Activated CD8-positive, alpha-beta T cell treated with anti-CD3 and anti-CD28 coated beads, Interleukin-2, amount 10 ng/mL, durations not matched to agents 7 days and 5 days (primary cell): Measurements from ENCODE around the gene CWC27. TPM values are rescaled to one million over a fixed set of nuclear protein-coding genes. Genes with fewer than 3 reads are reported as not detected.

Experiments used
- ATAC-seq: fragments of 150-1000 bp; cut with Tn5 transposase; one replicate; pipeline ENCODE4 v1.10.0; 2021; ENCODE audit warnings: moderate library complexity
- CTCF ChIA-PET: fragments of 350-600 bp; sonication (Branson Sonifier 250); formaldehyde crosslinking; loops from one replicate; lab custom pipeline; 2021; ENCODE audit warnings: antibody characterized with exemption; lab: Charles Lee
- POLR2A ChIA-PET: fragments of 350-600 bp; sonication (Branson Sonifier 250); formaldehyde crosslinking; loops from one replicate; lab custom pipeline; 2021; ENCODE audit warnings: antibody characterized with exemption; lab: Charles Lee
- DNase-seq: peaks from one replicate; pipeline ENCODE4 v3.0.0-alpha.2; 2020
- H3K27ac Mint-ChIP-seq: one replicate; pipeline ENCODE4 v1.8.0; 2021; ENCODE audit warnings: mild to moderate bottlenecking, mixed read lengths
- H3K27me3 Mint-ChIP-seq: one replicate; pipeline ENCODE4 v1.8.0; 2021; ENCODE audit warnings: low read depth, mixed read lengths
- H3K36me3 Mint-ChIP-seq: one replicate; pipeline ENCODE4 v1.8.0; 2021; ENCODE audit warnings: low read depth, mixed read lengths
- H3K4me1 Mint-ChIP-seq: one replicate; pipeline ENCODE4 v1.8.0; 2021; ENCODE audit warnings: low read depth, mixed read lengths
- H3K4me3 Mint-ChIP-seq: one replicate; pipeline ENCODE4 v1.8.0; 2021; ENCODE audit warnings: mild to moderate bottlenecking, mixed read lengths
- H3K9me3 Mint-ChIP-seq: one replicate; pipeline ENCODE4 v1.8.0; 2022; ENCODE audit warnings: mixed read lengths; ENCODE audit not compliant: insufficient read depth
- total RNA-seq, 2 experiments: library from RNA; stranded (reverse); gene quantifications; one replicate each; pipeline ENCODE4 v1.2.3, GENCODE V29; 2021

Gene CWC27, protein sequence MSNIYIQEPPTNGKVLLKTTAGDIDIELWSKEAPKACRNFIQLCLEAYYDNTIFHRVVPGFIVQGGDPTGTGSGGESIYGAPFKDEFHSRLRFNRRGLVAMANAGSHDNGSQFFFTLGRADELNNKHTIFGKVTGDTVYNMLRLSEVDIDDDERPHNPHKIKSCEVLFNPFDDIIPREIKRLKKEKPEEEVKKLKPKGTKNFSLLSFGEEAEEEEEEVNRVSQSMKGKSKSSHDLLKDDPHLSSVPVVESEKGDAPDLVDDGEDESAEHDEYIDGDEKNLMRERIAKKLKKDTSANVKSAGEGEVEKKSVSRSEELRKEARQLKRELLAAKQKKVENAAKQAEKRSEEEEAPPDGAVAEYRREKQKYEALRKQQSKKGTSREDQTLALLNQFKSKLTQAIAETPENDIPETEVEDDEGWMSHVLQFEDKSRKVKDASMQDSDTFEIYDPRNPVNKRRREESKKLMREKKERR
- total RNA-seq = 10 to 100 TPM; 23.2 to 23.7 TPM

DNA sequence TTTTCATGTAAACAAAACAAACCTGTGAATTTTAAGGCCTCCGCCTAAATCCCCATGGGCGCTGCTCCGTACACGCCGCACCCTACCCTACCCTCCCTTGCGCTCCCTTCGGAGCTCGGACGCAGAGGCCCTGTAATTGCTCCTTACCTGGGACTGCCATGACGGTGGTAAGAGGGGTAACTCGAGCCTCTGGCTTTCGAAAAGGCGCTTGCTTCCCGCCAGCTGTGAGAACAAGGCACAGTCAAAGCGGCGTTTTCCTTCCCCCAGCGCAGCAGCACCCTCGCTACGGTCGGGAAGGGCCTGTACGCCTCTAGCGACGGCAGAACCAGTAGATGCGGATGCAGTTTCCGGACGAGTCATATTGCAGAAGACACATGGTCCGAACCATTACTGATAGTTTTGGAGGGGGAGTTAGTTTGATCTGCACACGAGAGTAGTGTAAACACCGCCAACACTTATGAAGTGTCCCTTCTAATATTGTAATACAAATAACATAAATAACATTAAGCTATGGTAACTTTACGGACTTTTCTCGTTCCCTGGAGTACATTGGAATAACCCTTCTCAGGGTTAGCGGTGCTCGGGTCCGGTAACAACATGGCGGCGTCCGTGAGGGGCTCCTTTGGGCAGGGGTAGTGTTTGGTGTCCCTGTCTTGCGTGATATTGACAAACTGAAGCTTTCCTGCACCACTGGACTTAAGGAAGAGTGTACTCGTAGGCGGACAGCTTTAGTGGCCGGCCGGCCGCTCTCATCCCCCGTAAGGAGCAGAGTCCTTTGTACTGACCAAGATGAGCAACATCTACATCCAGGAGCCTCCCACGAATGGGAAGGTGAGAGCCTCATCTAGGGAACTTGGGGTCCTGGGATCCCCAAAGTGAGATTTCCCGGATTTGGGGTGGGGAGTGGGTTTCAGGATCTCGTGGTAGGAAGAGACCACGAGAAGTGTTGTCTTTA, at the start of gene CWC27, which contains the start of gene SREK1IP1:
Gene CWC27, plus strand, starts transcription at position 573 of the 955 bp plus-strand sequence. Its CDS starts 217 bp downstream, at position 790.
Gene SREK1IP1, minus strand, starts transcription at position 334 of the 955 bp plus-strand sequence. Its CDS starts 174 bp downstream, at position 160.
- peak; percentile 89 for DNase-seq
- Mint-ChIP-seq H3K27ac (peak within 1 kb of the TSS; percentile 91), H3K4me1 (peaks cover 41% of the 10 kb centered on the region), H3K27me3 (no peaks in the 10 kb centered on the region), H3K9me3 (no peaks in the 10 kb centered on the region), H3K36me3 (peaks cover 15% of the 10 kb centered on the region), H3K4me3 (peak within 1 kb of the TSS; percentile 90)
- ChIA-PET POLR2A (interaction anchor here (0.7 to 1.7 kb wide), 6 partner anchors 9 to 794 kb away, joined by 3 to 8 read pairs (median 3); partner anchors contain the start of genes ADAMTS6, CENPK and PPWD1), CTCF (interaction anchor here (0.8 to 2.1 kb wide), 6 partner anchors 15 to 712 kb away, joined by 3 to 12 read pairs (median 4); no protein-coding TSS in a partner anchor)
- peak; percentile 98 for ATAC-seq

DNA sequence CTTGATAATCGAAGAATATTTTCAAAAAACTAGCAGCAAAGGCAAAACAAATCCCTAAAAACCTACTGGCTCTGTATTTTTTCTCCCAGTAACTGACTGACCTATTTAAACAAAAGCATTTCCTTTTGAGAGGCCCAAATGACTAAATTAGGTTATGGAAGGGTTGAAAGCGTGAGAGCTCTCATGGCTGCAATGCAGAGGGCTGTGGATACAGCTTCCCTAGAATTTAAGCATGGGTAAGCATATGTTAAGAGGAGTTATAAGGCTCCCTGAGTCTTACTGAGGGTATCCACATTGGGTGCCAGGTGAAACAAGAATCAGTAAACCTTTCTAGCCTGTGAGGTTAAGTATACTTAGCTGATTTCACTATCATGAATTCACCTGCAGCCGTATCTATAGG, 46.1 kb upstream of the CWC27 start:
- no peaks in the 10 kb centered on the region for H3K27me3 Mint-ChIP-seq
- no peak for ATAC-seq
- CTCF ChIA-PET = no interaction called here
- H3K4me1 Mint-ChIP-seq = peaks cover 5% of the 10 kb centered on the region
- POLR2A ChIA-PET = no interaction called here
- no peaks in the 10 kb centered on the region for H3K9me3 Mint-ChIP-seq
- peaks cover 10% of the 10 kb centered on the region for H3K36me3 Mint-ChIP-seq
- H3K4me3 Mint-ChIP-seq = no peak overlapping the region
- no peak for DNase-seq
- no peak overlapping the region for H3K27ac Mint-ChIP-seq

DNA sequence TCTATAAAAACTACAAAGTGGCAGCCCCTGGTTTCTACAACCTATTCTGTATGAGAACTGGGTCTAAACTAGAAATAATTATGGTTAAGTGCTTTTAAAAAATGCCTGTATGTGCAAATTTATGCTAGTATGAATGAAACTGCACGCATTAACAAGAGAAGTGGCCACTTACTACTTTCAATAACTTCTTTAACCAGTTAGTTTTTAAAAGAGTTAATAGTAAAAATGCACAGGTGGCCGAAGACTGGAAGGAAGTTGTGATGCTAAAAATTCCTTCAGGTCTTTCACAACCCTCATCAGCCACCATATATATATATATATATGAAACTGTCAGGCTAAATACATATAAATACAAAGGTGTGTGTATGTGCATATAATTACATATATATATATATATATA, 41.6 kb upstream of the CWC27 start:
- DNase-seq = no peak
- POLR2A ChIA-PET = no interaction called here

DNA sequence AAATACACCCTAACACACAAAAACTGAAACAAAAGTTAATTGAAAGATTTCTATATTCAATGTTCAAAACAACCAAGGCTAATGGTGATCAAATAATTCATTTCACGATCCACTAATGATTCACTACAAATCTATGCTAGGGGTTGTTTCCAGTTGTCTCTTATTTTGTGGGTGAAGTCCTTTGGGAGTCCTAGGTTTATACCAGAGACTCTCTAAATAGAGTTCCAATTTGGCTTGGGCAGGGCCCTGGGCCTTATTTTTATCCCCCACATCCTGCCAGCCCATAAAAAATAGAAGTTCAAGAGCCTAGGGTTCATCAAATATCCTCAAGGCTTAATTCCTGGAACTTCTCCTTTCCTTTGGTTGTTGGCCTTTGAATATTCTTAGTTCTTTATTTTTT, 26.3 kb upstream of the CWC27 start:
- CTCF ChIA-PET = no interaction called here

More for the DNA sequence above, 41.6 kb upstream of the CWC27 start:
- Mint-ChIP-seq H3K27ac (no peak overlapping the region), H3K4me3 (no peak overlapping the region), H3K36me3 (peaks cover 15% of the 10 kb centered on the region), H3K27me3 (no peaks in the 10 kb centered on the region), H3K9me3 (no peaks in the 10 kb centered on the region), H3K4me1 (peaks cover 3% of the 10 kb centered on the region)
- CTCF ChIA-PET = no interaction called here
- no peak for ATAC-seq

DNA sequence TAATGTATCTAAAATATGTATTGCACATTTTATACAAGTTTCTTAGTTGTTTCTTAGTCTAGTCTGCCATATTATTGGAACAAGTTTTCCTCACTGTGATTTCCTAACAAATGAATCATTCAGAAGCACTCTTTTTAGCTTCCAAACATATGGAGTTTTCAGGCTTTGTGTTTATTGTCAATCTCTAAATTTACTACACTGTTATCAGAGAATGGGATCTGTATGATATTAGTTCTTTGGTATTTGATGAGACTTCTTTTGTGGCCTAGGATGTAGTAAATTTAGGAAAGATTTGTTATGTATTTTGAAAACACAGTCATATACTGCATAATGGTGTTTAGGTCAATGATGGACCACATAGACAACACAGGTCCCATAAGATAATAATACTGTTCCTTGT, 25.9 kb upstream of the CWC27 start:
- ChIA-PET POLR2A (no interaction called here), CTCF (no interaction called here)
- no peaks in the 10 kb centered on the region for H3K9me3 Mint-ChIP-seq
- ATAC-seq = no peak
- H3K27ac Mint-ChIP-seq = no peak overlapping the region
- no peaks in the 10 kb centered on the region for H3K27me3 Mint-ChIP-seq
- no peaks in the 10 kb centered on the region for H3K4me1 Mint-ChIP-seq
- DNase-seq = no peak
- H3K4me3 Mint-ChIP-seq = no peak overlapping the region
- H3K36me3 Mint-ChIP-seq = peaks cover 10% of the 10 kb centered on the region

More for the DNA sequence above, 26.3 kb upstream of the CWC27 start:
- no peak for DNase-seq
- no peak overlapping the region for H3K4me3 Mint-ChIP-seq
- H3K27me3 Mint-ChIP-seq = no peaks in the 10 kb centered on the region
- POLR2A ChIA-PET = no interaction called here
- no peaks in the 10 kb centered on the region for H3K4me1 Mint-ChIP-seq
- ATAC-seq = no peak
- H3K36me3 Mint-ChIP-seq = peaks cover 11% of the 10 kb centered on the region
- H3K9me3 Mint-ChIP-seq = no peaks in the 10 kb centered on the region
- no peak overlapping the region for H3K27ac Mint-ChIP-seq

DNA sequence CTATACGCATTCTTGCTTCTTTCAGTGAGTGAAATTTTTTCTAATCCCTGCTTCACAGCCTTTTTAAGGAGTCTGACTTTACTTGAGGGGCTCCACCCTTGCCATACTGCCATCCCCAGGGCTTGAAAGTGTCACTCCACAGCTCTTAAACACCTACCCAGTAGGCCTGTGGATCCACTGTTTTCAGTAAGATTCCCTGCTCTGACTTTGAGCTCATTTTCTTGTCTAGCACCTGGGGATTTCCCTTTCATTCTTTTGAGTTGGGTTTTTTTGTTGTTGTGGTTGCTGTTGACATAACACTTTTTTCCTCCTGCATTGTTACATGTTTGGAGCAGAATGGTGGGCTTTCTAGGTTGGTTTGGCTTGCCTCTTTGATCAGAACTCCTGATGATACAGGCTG, 23.8 kb upstream of the CWC27 start:
- Mint-ChIP-seq H3K4me3 (no peak overlapping the region), H3K36me3 (peaks cover 2% of the 10 kb centered on the region), H3K4me1 (no peaks in the 10 kb centered on the region), H3K27ac (no peak overlapping the region), H3K9me3 (no peaks in the 10 kb centered on the region), H3K27me3 (no peaks in the 10 kb centered on the region)
- DNase-seq (no peak), ATAC-seq (no peak)
- CTCF ChIA-PET = interaction anchor here (0.6 to 1.0 kb wide), 2 partner anchors 9 to 39 kb away, joined by 3 read pairs; no protein-coding TSS in a partner anchor
- POLR2A ChIA-PET = no interaction called here

DNA sequence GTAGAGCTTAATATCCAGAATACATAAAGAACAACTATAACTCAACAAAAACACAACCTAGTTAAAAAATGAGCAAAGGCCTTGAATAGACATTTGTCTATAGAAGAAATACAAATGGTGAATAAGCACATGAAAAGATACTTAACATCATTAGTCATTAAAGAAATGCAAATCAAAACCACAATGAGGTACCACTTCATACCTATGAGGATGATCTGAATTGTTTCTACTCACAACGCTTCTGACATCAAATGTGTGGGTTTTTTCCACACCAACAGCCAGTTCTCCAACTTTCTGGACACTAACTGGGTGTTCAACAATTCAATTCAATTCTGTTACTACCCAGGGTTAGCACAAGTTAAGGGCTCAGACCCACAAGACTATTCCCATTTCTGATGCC, 22.3 kb upstream of the CWC27 start:
- Mint-ChIP-seq H3K27me3 (no peaks in the 10 kb centered on the region), H3K27ac (no peak overlapping the region), H3K4me1 (no peaks in the 10 kb centered on the region), H3K4me3 (no peak overlapping the region), H3K36me3 (peaks cover 2% of the 10 kb centered on the region), H3K9me3 (no peaks in the 10 kb centered on the region)
- no peak for DNase-seq
- ChIA-PET CTCF (interaction anchor here (1.1 kb wide), 1 partner anchor 736 kb away, joined by 3 read pairs; no protein-coding TSS in a partner anchor), POLR2A (no interaction called here)
- ATAC-seq = no peak

DNA sequence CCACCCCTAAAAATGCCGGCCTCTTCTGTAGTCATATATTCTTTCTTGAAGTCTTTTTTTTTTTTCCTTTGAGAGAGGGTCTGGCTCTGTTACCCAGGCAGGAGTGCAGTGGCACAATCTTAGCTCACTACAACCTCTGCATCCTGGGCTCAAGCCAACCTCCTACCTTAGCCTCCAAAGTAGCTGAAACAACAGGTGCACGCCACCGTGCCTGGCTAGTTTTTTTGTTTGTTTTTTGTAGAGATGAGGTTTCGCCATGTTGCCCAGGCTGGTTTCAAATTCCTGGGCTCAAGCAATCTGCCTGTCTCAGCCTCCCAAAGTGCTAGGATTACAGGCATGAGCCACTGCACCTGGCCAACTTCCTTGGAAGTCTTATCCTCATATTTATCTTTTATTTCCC, 19.3 kb upstream of the CWC27 start:
- CTCF ChIA-PET = interaction anchor here (1.4 kb wide), 1 partner anchor 10 kb away, joined by 3 read pairs; no protein-coding TSS in a partner anchor
- peaks cover 7% of the 10 kb centered on the region for H3K36me3 Mint-ChIP-seq

DNA sequence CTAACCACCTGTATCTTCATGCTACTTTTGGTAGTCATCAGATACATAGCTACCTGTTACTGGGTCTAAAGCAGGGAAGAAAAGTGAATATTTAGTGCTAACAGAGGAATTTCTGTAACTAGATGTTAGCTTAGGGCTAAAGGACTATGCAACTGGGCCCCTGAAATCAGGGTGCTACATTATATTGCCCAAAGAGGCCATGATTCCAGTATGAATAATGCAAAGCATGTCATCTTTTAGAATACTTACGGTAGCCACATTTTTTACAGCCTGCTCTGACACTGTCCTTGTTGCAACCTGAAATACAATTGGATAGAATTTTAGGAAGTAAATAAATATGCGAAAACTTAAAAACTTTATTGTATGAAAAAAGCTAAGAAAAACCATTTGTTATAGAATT, 14.7 kb upstream of the CWC27 start:
- CTCF ChIA-PET = interaction anchor here (0.7 to 1.4 kb wide), 3 partner anchors 9 to 167 kb away, joined by 3 read pairs; no protein-coding TSS in a partner anchor
- H3K4me1 Mint-ChIP-seq = no peaks in the 10 kb centered on the region
- H3K9me3 Mint-ChIP-seq = no peaks in the 10 kb centered on the region
- ATAC-seq (no peak), DNase-seq (no peak)
- POLR2A ChIA-PET = interaction anchor here (0.8 kb wide), 1 partner anchor 15 kb away, joined by 3 read pairs; the partner anchor contains the start of gene CWC27
- H3K27me3 Mint-ChIP-seq = no peaks in the 10 kb centered on the region
- no peak overlapping the region for H3K27ac Mint-ChIP-seq
- peaks cover 16% of the 10 kb centered on the region for H3K36me3 Mint-ChIP-seq
- H3K4me3 Mint-ChIP-seq = no peak overlapping the region

More for the DNA sequence above, 19.3 kb upstream of the CWC27 start:
- no peaks in the 10 kb centered on the region for H3K27me3 Mint-ChIP-seq
- POLR2A ChIA-PET = no interaction called here
- no peak overlapping the region for H3K4me3 Mint-ChIP-seq
- no peaks in the 10 kb centered on the region for H3K9me3 Mint-ChIP-seq
- DNase-seq (no peak), ATAC-seq (no peak)
- no peaks in the 10 kb centered on the region for H3K4me1 Mint-ChIP-seq
- no peak overlapping the region for H3K27ac Mint-ChIP-seq

DNA sequence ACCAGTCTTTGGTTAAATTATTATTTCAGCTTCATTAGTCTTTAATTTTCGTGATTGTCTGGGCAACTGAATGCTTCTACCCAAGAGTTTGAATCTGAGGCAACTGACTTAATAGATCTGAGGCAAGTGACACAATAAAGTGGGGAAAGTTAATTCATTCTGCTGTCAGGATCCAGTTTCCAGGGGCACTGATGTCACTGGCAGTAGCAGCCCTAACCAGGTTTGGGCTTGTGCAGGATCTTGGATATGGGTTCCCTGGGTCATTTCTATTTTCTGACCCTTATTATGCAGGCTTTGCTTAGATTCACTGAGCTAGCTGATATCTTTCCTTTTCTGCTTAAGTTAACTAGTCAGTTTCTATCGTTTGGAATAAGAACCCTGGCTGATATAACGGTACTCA, 9.8 kb upstream of the CWC27 start:
- Mint-ChIP-seq H3K4me3 (no peak overlapping the region), H3K27ac (no peak overlapping the region), H3K4me1 (no peaks in the 10 kb centered on the region), H3K27me3 (no peaks in the 10 kb centered on the region), H3K36me3 (peaks cover 12% of the 10 kb centered on the region), H3K9me3 (no peaks in the 10 kb centered on the region)
- POLR2A ChIA-PET = interaction anchor here (0.9 kb wide), 1 partner anchor 10 kb away, joined by 3 read pairs; the partner anchor contains the start of genes CWC27 and SREK1IP1
- no peak for ATAC-seq
- CTCF ChIA-PET = no interaction called here
- DNase-seq = no peak

DNA sequence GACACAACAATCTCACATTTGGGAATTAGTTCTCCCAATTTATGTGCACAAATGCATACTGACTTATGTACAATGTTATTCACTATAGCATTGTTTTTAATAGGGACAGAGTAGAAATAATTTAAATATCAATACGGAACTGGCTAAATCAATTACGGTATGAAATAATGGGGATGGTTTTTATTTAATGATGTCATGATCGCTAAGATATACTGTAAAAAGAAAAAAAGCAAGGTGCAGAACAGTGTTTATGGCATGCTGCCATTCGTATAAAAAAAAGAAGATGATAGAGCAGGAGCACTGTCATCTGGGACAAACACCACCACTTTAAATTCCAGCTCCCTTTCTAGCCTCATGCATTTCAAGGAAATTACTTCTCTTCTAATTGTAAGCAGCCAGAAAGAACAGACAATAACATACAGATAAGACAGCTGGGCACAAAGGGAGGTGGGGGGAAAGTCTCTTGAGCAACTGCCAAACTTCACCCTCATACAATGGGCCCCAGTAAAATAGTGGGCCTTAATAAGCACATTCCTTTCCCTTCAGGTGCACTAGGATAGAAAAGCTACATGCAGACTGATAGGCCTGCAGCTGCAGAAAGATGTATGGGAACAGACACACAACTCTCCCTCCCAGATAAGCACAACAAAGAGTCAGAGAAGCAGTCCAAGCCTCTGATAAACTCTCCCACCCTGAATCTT, 8.6 kb upstream of the CWC27 start:
- ATAC-seq (no peak), DNase-seq (no peak)
- no peak overlapping the region for H3K27ac Mint-ChIP-seq
- H3K27me3 Mint-ChIP-seq = no peaks in the 10 kb centered on the region
- CTCF ChIA-PET = no interaction called here
- no peak overlapping the region for H3K4me3 Mint-ChIP-seq
- peaks cover 9% of the 10 kb centered on the region for H3K36me3 Mint-ChIP-seq
- H3K4me1 Mint-ChIP-seq = no peaks in the 10 kb centered on the region
- no peaks in the 10 kb centered on the region for H3K9me3 Mint-ChIP-seq
- POLR2A ChIA-PET = no interaction called here
